ENCODE results near the gene C12orf43.

Gene C12orf43

DNA sequence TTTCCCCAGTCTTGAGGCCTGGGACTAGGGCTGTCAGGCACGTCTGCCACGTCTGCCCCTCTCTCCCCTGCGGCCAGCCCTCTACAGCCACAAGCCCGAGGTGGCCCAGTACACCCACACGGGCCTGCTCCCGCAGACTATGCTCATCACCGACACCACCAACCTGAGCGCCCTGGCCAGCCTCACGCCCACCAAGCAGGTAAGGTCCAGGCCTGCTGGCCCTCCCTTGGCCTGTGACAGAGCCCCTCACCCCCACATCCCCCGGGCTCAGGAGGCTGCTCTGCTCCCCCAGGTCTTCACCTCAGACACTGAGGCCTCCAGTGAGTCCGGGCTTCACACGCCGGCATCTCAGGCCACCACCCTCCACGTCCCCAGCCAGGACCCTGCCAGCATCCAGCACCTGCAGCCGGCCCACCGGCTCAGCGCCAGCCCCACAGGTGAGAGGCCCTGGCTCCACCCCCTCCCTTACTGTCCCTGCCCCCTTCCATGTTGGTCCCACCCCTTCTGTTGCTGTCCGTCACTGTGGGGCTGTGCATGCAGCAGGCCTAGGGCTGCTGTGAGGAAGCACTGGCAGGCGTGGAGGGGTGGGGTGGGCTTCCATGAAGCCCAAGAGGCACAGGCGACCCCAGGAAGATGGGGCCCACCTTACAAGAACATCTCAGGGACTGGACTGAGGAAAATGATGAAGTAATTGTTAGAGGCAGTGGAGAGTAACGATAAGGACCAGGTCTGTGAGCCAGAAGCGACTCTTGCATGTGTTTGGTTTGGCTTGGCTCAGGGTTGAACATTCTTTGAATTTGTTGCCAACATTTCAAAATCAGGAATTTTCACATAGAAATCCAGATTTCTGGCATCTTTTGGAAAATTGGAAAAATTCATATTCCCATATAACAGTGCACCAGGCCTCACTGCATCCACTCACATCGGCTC lies 16.8 kb downstream of the C12orf43 start:
- TF ChIP-seq MYC (IDR thresholded peaks at IDR 0.05; ENCODE audit: low read depth, low read length), result no peak
- no peak for TF ChIP-seq POLR2A (IDR thresholded peaks at IDR 0.05; ENCODE audit: extremely low read depth, insufficient read length)
- no peak for TF ChIP-seq CTCF (IDR thresholded peaks at IDR 0.05; ENCODE audit: low read depth, low read length)
- TF ChIP-seq MAX (IDR thresholded peaks at IDR 0.05; ENCODE audit: low read depth, low read length), result no peak
- no peak for DNase-seq (ENCODE audit: low read depth)
- H3K4me3 ChIP-seq (ENCODE audit: low read depth, low read length), result no peak overlapping the region

GRCh38 chr12:120998435-120998834 lies 17.9 kb downstream of the C12orf43 start:
- no peak overlapping the region for H3K4me3 ChIP-seq (ENCODE audit: low read depth, low read length)
- no peak for DNase-seq (ENCODE audit: low read depth)
- no peak for TF ChIP-seq MAX (IDR thresholded peaks at IDR 0.05; ENCODE audit: low read depth, low read length)
- no peak for TF ChIP-seq POLR2A (IDR thresholded peaks at IDR 0.05; ENCODE audit: extremely low read depth, insufficient read length)
- no peak for TF ChIP-seq CTCF (IDR thresholded peaks at IDR 0.05; ENCODE audit: low read depth, low read length)
- no peak for TF ChIP-seq MYC (IDR thresholded peaks at IDR 0.05; ENCODE audit: low read depth, low read length)

DNA sequence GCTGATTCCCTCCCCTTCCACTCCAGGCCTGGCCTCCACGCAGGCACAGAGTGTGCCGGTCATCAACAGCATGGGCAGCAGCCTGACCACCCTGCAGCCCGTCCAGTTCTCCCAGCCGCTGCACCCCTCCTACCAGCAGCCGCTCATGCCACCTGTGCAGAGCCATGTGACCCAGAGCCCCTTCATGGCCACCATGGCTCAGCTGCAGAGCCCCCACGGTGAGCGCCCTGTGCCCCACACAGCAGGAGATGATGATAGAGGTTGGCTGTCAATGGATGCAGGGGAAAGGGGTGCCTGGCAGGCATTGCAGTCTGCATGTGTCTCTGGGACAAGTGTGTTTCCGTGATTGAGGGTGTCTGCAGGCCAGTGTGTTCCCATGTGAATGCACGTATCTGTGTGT lies 18.8 kb downstream of the C12orf43 start:
- TF ChIP-seq POLR2A (IDR thresholded peaks at IDR 0.05; ENCODE audit: extremely low read depth, insufficient read length), result no peak
- TF ChIP-seq CTCF (IDR thresholded peaks at IDR 0.05; ENCODE audit: low read depth, low read length), result no peak
- no peak for TF ChIP-seq MAX (IDR thresholded peaks at IDR 0.05; ENCODE audit: low read depth, low read length)
- TF ChIP-seq MYC (IDR thresholded peaks at IDR 0.05; ENCODE audit: low read depth, low read length), result no peak
- no peak overlapping the region for H3K4me3 ChIP-seq (ENCODE audit: low read depth, low read length)
- DNase-seq (ENCODE audit: low read depth), result no peak

GRCh38 chr12:120996133-120996746 lies 20.0 kb downstream of the C12orf43 start:
- no peak for TF ChIP-seq POLR2A (IDR thresholded peaks at IDR 0.05; ENCODE audit: extremely low read depth, insufficient read length)
- no peak for DNase-seq (ENCODE audit: low read depth)
- no peak overlapping the region for H3K4me3 ChIP-seq (ENCODE audit: low read depth, low read length)

- H3K4me3 ChIP-seq (ENCODE audit: low read depth, low read length), result no peak overlapping the region
- no peak for DNase-seq (ENCODE audit: low read depth)
- no peak for TF ChIP-seq POLR2A (IDR thresholded peaks at IDR 0.05; ENCODE audit: extremely low read depth, insufficient read length)
- TF ChIP-seq CTCF (IDR thresholded peaks at IDR 0.05; ENCODE audit: low read depth, low read length), result no peak
- TF ChIP-seq MYC (IDR thresholded peaks at IDR 0.05; ENCODE audit: low read depth, low read length), result no peak
- no peak for TF ChIP-seq MAX (IDR thresholded peaks at IDR 0.05; ENCODE audit: low read depth, low read length)
These were observed 21.5 kb downstream of the C12orf43 start for GRCh38 chr12:120994589-120995337.

DNA sequence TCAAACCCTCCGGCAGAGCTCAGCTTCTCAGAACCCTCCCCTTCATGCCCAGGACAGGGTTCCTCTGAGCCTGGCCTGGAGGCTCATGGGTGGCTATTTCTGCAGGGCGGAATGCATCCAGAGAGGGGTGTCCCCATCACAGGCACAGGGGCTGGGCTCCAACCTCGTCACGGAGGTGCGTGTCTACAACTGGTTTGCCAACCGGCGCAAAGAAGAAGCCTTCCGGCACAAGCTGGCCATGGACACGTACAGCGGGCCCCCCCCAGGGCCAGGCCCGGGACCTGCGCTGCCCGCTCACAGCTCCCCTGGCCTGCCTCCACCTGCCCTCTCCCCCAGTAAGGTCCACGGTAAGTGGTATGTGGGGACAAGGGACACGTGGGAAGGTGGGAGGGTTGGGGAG lies 22.2 kb downstream of the C12orf43 start:
- TF ChIP-seq CTCF (IDR thresholded peaks at IDR 0.05; ENCODE audit: low read depth, low read length) (no peak), POLR2A (IDR thresholded peaks at IDR 0.05; ENCODE audit: extremely low read depth, insufficient read length) (no peak), MYC (IDR thresholded peaks at IDR 0.05; ENCODE audit: low read depth, low read length) (no peak), MAX (IDR thresholded peaks at IDR 0.05; ENCODE audit: low read depth, low read length) (no peak)
- H3K4me3 ChIP-seq (ENCODE audit: low read depth, low read length), result no peak overlapping the region
- DNase-seq (ENCODE audit: low read depth), result no peak
